Activated CD8-positive, alpha-beta memory T cell treated with anti-CD3 and anti-CD28 coated beads, Interleukin-2, amount 50 U/mL, for 48 hours (primary cell): ENCODE measurements around the gene CFAP251.
"Not testable (repeated sequence)": the region's sequence is repeated elsewhere in the genome, so short reads cannot be mapped to it uniquely, and the experiment has no call there.

Experiments
- DNase-seq: peaks from one replicate; pipeline ENCODE4 v3.0.0-alpha.2; 2020

The CFAP251 gene

GRCh38 chr12:121917950-121918678, at the start of gene CFAP251:
CFAP251 (plus strand) TSS chr12:121918592; CDS start chr12:121921306, 2,714 bp downstream.
- peak; percentile 98 for DNase-seq

- not testable (repeated sequence) for DNase-seq
Observed at GRCh38 chr12:121869229-121869628, 49.2 kb upstream of the CFAP251 start.

GRCh38 chr12:121871467-121871866, 46.9 kb upstream of the CFAP251 start:
- DNase-seq: no peak

- no peak for DNase-seq
Observed at GRCh38 chr12:121872546-121873215, 45.7 kb upstream of the CFAP251 start.

GRCh38 chr12:121873216-121873569, 45.2 kb upstream of the CFAP251 start:
- DNase-seq: no peak

- no peak for DNase-seq
Observed at GRCh38 chr12:121874071-121874470, 44.3 kb upstream of the CFAP251 start.

GRCh38 chr12:121875582-121875981, 42.8 kb upstream of the CFAP251 start:
- DNase-seq: no peak

GRCh38 chr12:121876080-121876447, 42.3 kb upstream of the CFAP251 start:
- DNase-seq: not testable (repeated sequence)

GRCh38 chr12:121883315-121883660, 35.1 kb upstream of the CFAP251 start:
- DNase-seq: no peak

- DNase-seq: not testable (repeated sequence)
Observed at GRCh38 chr12:121885129-121885528, 33.3 kb upstream of the CFAP251 start.

- DNase-seq: no peak
Observed at GRCh38 chr12:121888083-121888477, 30.3 kb upstream of the CFAP251 start.

GRCh38 chr12:121888478-121889273, 29.7 kb upstream of the CFAP251 start, which contains the start of gene PSMD9:
PSMD9 (plus strand) TSS chr12:121888790; CDS start chr12:121888857, 67 bp downstream.
- DNase-seq: peak; percentile 99

- DNase-seq: no peak
Observed at GRCh38 chr12:121889274-121889624, 29.1 kb upstream of the CFAP251 start.

GRCh38 chr12:121889661-121890060, 28.7 kb upstream of the CFAP251 start:
- DNase-seq: not testable (repeated sequence)

- no peak for DNase-seq
Observed at GRCh38 chr12:121892673-121893561, 25.5 kb upstream of the CFAP251 start.

GRCh38 chr12:121893961-121894460, 24.4 kb upstream of the CFAP251 start:
- no peak for DNase-seq

- DNase-seq: no peak
Observed at GRCh38 chr12:121894633-121895032, 23.8 kb upstream of the CFAP251 start.

- no peak for DNase-seq
Observed at GRCh38 chr12:121898287-121898686, 20.1 kb upstream of the CFAP251 start.

GRCh38 chr12:121899590-121899989, 18.8 kb upstream of the CFAP251 start:
- no peak for DNase-seq

- DNase-seq: no peak
Observed at GRCh38 chr12:121903202-121903601, 15.2 kb upstream of the CFAP251 start.

GRCh38 chr12:121905746-121906145, 12.6 kb upstream of the CFAP251 start:
- no peak for DNase-seq

GRCh38 chr12:121908702-121909101, 9.7 kb upstream of the CFAP251 start:
- DNase-seq: no peak
